SK-N-SH treated with all-trans-retinoic acid at 6 μM for 48 hours (cell line): ENCODE results near the gene SPINK4.

Experiments
- ATAC-seq: fragments of 200-7000 bp; cut with Tn5 transposase; 3 replicates; pipeline ENCODE4 v1.9.1; 2020; ENCODE audit warnings: mild to moderate bottlenecking, moderate library complexity
- ARNTL ChIP-seq: fragments of 450-650 bp; formaldehyde crosslinking; IDR thresholded peaks from 2 replicates; pipeline ENCODE4 v1.5.0; 2020; ENCODE audit warnings: low read depth, mild to moderate bottlenecking, moderate library complexity, borderline replicate concordance
- BACH2 ChIP-seq: fragments of 250-450 bp; sonication (Bioruptor Pico); IDR thresholded peaks from 2 replicates; pipeline ENCODE4 v1.9.0; 2021; ENCODE audit warnings: mild to moderate bottlenecking, borderline replicate concordance
- CREB5 ChIP-seq: fragments of 250-450 bp; sonication (Bioruptor Pico); IDR thresholded peaks from 2 replicates; pipeline ENCODE4 v1.5.1; 2020; ENCODE audit warnings: low read depth, mild to moderate bottlenecking, moderate library complexity
- CSDC2 ChIP-seq: fragments of 250-450 bp; sonication (Bioruptor Pico); IDR thresholded peaks from 2 replicates; pipeline ENCODE4 v1.5.0; 2020; ENCODE audit warnings: mild to moderate bottlenecking, moderate library complexity
- CSRNP3 ChIP-seq: fragments of 250-450 bp; sonication (Bioruptor Pico); IDR thresholded peaks from 2 replicates; pipeline ENCODE4 v1.5.1; 2021; ENCODE audit warnings: mild to moderate bottlenecking, moderate library complexity
- ESRRG ChIP-seq: fragments of 250-450 bp; sonication (Bioruptor Pico); IDR thresholded peaks from 2 replicates; pipeline ENCODE4 v1.6.1; 2021; ENCODE audit warnings: mild to moderate bottlenecking
- GLIS3 ChIP-seq: fragments of 250-450 bp; sonication (Bioruptor Pico); IDR thresholded peaks from 2 replicates; pipeline ENCODE4 v1.5.0; 2020; ENCODE audit warnings: mild to moderate bottlenecking, moderate library complexity
- OSR1 ChIP-seq: fragments of 250-450 bp; sonication (Bioruptor Pico); IDR thresholded peaks from 2 replicates; pipeline ENCODE4 v1.8.0; 2022; ENCODE audit warnings: moderate library complexity, mild to moderate bottlenecking, inconsistent platforms
- PPARA ChIP-seq: fragments of 250-450 bp; sonication (Bioruptor Pico); IDR thresholded peaks from 2 replicates; pipeline ENCODE4 v1.5.0; 2020; ENCODE audit warnings: mild to moderate bottlenecking, borderline replicate concordance
- RARB ChIP-seq: fragments of 250-450 bp; sonication (Bioruptor Pico); IDR thresholded peaks from 2 replicates; pipeline ENCODE4 v1.8.0; 2021; ENCODE audit warnings: mild to moderate bottlenecking, moderate library complexity
- SNAI2 ChIP-seq: fragments of 250-450 bp; sonication (Bioruptor Pico); IDR thresholded peaks from 2 replicates; pipeline ENCODE4 v1.5.0; 2020; ENCODE audit warnings: mild to moderate bottlenecking, moderate library complexity
- TCF4 ChIP-seq: fragments of 250-450 bp; sonication (Bioruptor Pico); IDR thresholded peaks from 2 replicates; pipeline ENCODE4 v1.8.0; 2021; ENCODE audit warnings: mild to moderate bottlenecking, moderate library complexity, borderline replicate concordance
- TOX ChIP-seq: fragments of 250-450 bp; sonication (Bioruptor Pico); IDR thresholded peaks from 2 replicates; pipeline ENCODE4 v1.8.0; 2021; ENCODE audit warnings: mild to moderate bottlenecking, moderate library complexity, borderline replicate concordance
- TSHZ2 ChIP-seq: fragments of 250-450 bp; sonication (Bioruptor Pico); IDR thresholded peaks from 2 replicates; pipeline ENCODE4 v1.5.0; 2020; ENCODE audit warnings: mild to moderate bottlenecking, moderate library complexity
- ZC3H10 ChIP-seq: fragments of 250-450 bp; sonication (Bioruptor Pico); IDR thresholded peaks from 2 replicates; pipeline ENCODE4 v1.5.1; 2021; ENCODE audit warnings: mild to moderate bottlenecking, moderate library complexity
- ZFP3 ChIP-seq: fragments of 250-450 bp; sonication (Bioruptor Pico); IDR thresholded peaks from 2 replicates; pipeline ENCODE4 v1.5.0; 2020; ENCODE audit warnings: mild to moderate bottlenecking, moderate library complexity
- ZFP30 ChIP-seq: fragments of 450-650 bp; formaldehyde crosslinking; IDR thresholded peaks from 2 replicates; pipeline ENCODE4 v1.5.0; 2022; ENCODE audit warnings: mild to moderate bottlenecking, moderate library complexity
- ZNF565 ChIP-seq: fragments of 450-650 bp; formaldehyde crosslinking; conservative IDR thresholded peaks from 2 replicates; pipeline ENCODE4 v1.5.0; 2020; ENCODE audit warnings: low read depth, mild to moderate bottlenecking, moderate library complexity
- ZNF70 ChIP-seq: fragments of 450-650 bp; formaldehyde crosslinking; IDR thresholded peaks from 2 replicates; pipeline ENCODE4 v1.5.0; 2020; ENCODE audit warnings: mild to moderate bottlenecking, moderate library complexity
- ZNF8 ChIP-seq: fragments of 450-650 bp; formaldehyde crosslinking; IDR thresholded peaks from 2 replicates; pipeline ENCODE4 v1.5.0; 2020; ENCODE audit warnings: mild to moderate bottlenecking, moderate library complexity
- TF ChIP-seq, protein P1 (sequence below): fragments of 250-450 bp; sonication (Bioruptor Pico); IDR thresholded peaks from 2 replicates; pipeline ENCODE4 v1.8.0; 2021; ENCODE audit warnings: low read depth, mild to moderate bottlenecking, moderate library complexity, borderline replicate concordance

Gene SPINK4

DNA sequence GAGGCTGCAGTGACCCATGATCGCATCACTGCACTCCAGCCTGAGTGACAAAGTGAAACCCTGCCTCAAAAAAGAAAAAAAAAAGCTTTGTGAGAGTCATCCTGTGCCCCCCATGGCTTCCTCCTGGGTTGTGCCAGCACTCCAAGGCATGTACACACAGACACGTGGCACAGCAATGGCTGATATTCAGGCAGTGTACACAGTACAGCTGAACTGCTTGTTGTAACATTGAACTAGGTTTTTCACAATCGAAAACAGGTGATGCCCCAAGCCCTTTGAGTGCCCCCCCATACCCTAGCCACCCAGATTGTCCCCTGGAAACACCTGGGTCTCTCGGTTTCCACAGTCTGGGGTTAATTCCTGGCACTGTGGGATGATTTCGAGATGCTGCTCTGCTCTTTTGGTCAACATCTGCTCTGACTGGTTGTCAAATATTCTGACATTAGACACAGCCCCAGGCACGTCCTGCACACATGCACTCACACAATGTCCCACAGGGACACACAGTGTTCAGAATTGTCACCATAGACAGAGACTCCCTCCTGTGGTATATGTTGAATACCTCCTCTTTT is 9.2 kb downstream of the SPINK4 start:
- peak; percentile 25; the same call in 1 of the 3 replicates for ATAC-seq
- TF ChIP-seq CSDC2 (CRISPR knock-in tag) (no peak), TSHZ2 (CRISPR knock-in tag) (no peak), PPARA (CRISPR knock-in tag) (no peak), ESRRG (CRISPR knock-in tag) (no peak), ZNF8 (CRISPR knock-in tag) (no peak), BACH2 (no peak), TOX (CRISPR knock-in tag) (no peak), ZNF565 (no peak), RARB (CRISPR knock-in tag) (no peak)

DNA sequence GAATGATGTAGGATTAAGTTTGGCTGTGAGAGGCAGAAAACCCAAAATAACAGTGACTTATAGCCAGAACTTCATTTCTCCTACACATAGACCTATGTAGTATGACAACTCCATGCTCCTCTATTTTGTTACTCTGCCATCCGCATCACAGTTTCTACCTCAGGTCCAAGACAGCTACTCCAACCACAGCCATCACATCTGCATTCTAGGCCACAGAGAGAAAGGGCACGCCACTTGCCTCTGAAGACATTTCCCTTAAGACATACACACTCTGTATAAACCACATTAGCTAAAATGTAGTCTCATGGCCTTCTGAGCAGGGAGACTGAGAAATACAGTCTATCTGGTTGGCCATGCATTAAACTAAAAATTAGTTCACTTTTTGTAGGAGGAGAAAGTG is 10.0 kb downstream of the SPINK4 start:
- no peak for ATAC-seq
- TF ChIP-seq ZNF8 (CRISPR knock-in tag) (no peak), ARNTL (CRISPR knock-in tag) (no peak), CREB5 (no peak), ZFP3 (CRISPR knock-in tag) (no peak), OSR1 (CRISPR knock-in tag) (no peak), ZNF70 (CRISPR knock-in tag) (no peak), ZC3H10 (no peak), CSDC2 (CRISPR knock-in tag) (no peak), CSRNP3 (no peak), TCF4 (CRISPR knock-in tag) (no peak), SNAI2 (CRISPR knock-in tag) (no peak), ZNF565 (no peak), TSHZ2 (CRISPR knock-in tag) (no peak), PPARA (CRISPR knock-in tag) (no peak), TOX (CRISPR knock-in tag) (no peak), ESRRG (CRISPR knock-in tag) (no peak), RARB (CRISPR knock-in tag) (no peak), ZFP30 (CRISPR knock-in tag) (no peak), GLIS3 (CRISPR knock-in tag) (no peak)

GRCh38 chr9:33250458-33250995 is 10.6 kb downstream of the SPINK4 start:
- TF ChIP-seq ZNF8 (CRISPR knock-in tag) (no peak), BACH2 (no peak), CREB5 (no peak), RARB (CRISPR knock-in tag) (no peak), TCF4 (CRISPR knock-in tag) (no peak), ZNF70 (CRISPR knock-in tag) (no peak), ZFP3 (CRISPR knock-in tag) (no peak), GLIS3 (CRISPR knock-in tag) (no peak), TOX (CRISPR knock-in tag) (no peak), OSR1 (CRISPR knock-in tag) (no peak), PPARA (CRISPR knock-in tag) (no peak), CSDC2 (CRISPR knock-in tag) (no peak), TSHZ2 (CRISPR knock-in tag) (no peak), ZNF565 (no peak)
- TF ChIP-seq, protein P1, sequence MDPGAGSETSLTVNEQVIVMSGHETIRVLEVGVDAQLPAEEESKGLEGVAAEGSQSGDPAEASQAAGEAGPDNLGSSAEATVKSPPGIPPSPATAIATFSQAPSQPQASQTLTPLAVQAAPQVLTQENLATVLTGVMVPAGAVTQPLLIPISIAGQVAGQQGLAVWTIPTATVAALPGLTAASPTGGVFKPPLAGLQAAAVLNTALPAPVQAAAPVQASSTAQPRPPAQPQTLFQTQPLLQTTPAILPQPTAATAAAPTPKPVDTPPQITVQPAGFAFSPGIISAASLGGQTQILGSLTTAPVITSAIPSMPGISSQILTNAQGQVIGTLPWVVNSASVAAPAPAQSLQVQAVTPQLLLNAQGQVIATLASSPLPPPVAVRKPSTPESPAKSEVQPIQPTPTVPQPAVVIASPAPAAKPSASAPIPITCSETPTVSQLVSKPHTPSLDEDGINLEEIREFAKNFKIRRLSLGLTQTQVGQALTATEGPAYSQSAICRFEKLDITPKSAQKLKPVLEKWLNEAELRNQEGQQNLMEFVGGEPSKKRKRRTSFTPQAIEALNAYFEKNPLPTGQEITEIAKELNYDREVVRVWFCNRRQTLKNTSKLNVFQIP = no peak
- no peak; the same call in 1 of the 3 replicates for ATAC-seq
